Skin epidermis (tissue), 12 donors: Measurements from ENCODE around the gene EIPR1.

Experiments
- H3K27ac ChIP-seq, 21 experiments: fragments of 200-600 bp; sonication (generic) in 11 of 21; one replicate each; pipeline ENCODE4 v1.5.0; 2020; ENCODE audit warnings: mild to moderate bottlenecking in 3 of 21, inconsistent platforms in 2 of 21, moderate library complexity in 2 of 21
- H3K4me3 ChIP-seq, 7 experiments: fragments of 200-600 bp; sonication (generic) in 2 of 7; one replicate each; pipeline ENCODE4 v1.5.0; 2020; ENCODE audit warnings: inconsistent platforms in 2 of 7, mild to moderate bottlenecking in 2 of 7, moderate library complexity in 1 of 7

The EIPR1 gene

GRCh38 chr2:3262437-3263388, 114.9 kb downstream of the EIPR1 start:
- no peak overlapping the region for H3K27ac ChIP-seq
- no peak overlapping the region for H3K4me3 ChIP-seq

DNA sequence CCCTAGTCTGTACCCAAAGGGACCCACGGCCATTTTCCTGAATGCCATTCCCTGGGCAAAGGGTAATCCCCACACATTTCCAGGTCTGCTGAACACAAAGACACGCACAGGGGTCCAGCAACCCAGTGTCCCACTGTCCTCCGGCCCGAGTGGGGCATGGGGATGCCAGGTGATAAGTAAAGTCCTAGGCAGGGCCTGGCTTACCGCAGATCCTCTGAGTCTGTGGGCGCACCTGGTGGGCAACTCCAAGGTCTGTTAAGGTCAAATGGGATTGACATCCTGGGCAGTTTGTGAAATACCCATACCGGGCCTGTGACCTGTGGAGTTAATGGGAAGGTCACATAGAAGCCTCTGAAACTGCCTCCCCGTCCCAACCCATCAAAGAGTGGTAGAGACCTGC, 116.1 kb downstream of the EIPR1 start:
- no peak overlapping the region for H3K27ac ChIP-seq

GRCh38 chr2:3260959-3261358, 116.7 kb downstream of the EIPR1 start:
- H3K27ac ChIP-seq: no peak overlapping the region

More for the DNA sequence above, 116.1 kb downstream of the EIPR1 start:
- no peak overlapping the region for H3K4me3 ChIP-seq

GRCh38 chr2:3257826-3258225, 119.8 kb downstream of the EIPR1 start:
- no peak overlapping the region for H3K27ac ChIP-seq
- no peak overlapping the region for H3K4me3 ChIP-seq

More at GRCh38 chr2:3260959-3261358, 116.7 kb downstream of the EIPR1 start:
- H3K4me3 ChIP-seq: no peak overlapping the region

- no peak overlapping the region for H3K4me3 ChIP-seq
- H3K27ac ChIP-seq: no peak overlapping the region
Measured at GRCh38 chr2:3257166-3257565, 120.5 kb downstream of the EIPR1 start.

DNA sequence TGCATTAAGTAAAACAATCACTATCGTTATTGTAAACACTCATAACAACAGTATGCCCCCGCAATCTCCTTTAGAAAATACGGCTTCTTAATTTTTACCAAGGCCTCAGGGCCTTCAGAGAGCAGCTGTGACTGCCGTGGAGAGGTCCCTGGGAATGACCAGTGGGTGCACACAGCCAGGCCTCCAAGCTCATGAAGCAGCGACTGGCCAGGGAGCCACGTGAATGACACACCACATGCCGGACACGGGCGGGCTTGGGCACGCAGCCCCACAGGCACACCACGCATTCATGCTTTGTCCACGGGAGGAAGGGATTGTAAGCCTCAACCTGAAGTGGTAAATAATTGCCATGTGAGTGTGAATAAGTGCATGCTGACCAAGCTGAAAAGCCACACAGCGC, 121.0 kb downstream of the EIPR1 start:
- H3K4me3 ChIP-seq: no peak overlapping the region
- no peak overlapping the region for H3K27ac ChIP-seq

DNA sequence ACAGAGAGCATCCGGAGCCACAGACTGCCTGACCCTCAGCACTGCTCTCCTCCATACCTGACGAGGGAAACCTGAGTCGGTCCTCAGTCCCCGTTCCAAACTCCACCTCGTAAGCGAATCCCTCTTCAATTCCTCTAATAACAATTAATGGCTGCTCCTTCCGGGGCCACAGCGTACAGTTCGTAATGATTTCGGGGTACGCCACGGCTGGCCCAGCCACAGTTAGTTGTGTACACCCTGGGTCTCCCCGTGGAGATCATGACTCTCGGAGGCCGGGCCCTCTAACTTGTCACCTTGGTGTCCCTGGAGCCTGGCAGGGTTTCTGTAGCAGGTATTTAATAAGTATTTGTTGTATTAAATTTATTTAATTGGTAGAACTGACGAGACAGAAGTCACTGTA, 121.5 kb downstream of the EIPR1 start:
- Histone ChIP-seq H3K4me3 (no peak overlapping the region), H3K27ac (no peak overlapping the region)

DNA sequence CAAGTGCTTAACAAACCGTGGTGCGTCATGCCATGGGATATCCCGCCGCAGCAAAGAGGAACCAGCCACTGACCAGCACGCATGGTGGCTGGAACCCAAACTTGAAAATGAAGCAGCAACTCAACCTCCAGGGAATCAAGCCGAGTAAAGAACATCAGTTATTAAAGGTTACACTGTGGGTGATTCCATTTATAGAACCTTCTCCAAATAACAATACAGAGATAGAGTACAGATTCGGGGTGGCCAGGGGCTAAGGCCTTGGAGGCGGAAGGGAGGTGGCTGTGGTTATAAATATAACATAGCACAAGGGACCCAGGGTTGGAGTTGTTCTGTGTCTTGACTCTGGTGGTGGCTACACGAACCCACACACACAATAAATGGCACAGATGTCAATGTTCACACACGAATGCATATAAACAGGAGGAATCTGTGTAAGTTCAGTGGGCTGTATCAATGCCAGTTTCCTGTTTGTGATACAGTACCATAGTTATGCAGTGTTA, 123.1 kb downstream of the EIPR1 start:
- H3K27ac ChIP-seq: no peak overlapping the region
- H3K4me3 ChIP-seq: no peak overlapping the region

- Histone ChIP-seq H3K4me3 (no peak overlapping the region), H3K27ac (no peak overlapping the region)
Measured at GRCh38 chr2:3253913-3254441, 123.6 kb downstream of the EIPR1 start.

DNA sequence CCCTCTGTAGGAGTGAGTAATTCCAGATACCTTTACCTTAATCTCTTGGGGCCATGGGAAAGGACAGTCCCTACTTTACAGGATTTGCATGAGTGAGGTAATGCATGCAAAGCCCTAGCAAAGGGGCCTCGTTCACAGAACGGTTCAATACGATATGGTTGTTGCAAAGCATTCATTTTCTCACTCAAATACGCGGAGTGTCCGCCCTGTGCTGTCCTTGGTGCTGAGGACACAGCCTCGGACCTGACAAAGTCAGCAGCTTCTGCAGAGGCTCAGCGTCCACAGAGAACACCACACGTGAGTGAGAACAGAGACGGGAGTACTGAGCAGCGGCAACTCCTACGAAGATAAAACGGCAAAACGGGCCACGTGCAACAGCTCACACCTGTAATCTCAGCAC, 125.7 kb downstream of the EIPR1 start:
- Histone ChIP-seq H3K4me3 (no peak overlapping the region), H3K27ac (no peak overlapping the region)

DNA sequence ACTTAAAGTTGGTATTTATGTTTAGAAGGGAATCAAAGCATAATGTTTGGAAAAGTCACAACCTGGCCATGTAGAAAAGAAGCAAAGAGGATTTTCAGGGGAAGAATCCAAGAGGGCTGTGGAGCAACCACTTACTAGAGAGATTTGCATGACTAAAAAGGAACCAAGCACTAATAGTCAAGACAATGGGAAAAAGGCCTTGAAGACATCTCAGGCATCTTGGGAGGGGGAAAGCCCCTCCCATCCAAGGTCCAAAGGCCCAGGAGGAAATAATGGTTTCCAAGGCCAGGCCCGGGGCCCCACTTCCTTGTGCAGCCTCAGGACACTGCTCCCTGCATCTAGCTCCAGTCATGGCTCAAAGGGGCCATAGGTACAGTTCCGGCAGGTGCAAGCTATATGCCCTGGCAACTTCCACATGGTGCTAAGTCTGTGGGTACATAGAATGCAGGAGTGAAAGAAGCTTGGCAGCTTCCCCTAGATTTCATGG, 128.1 kb downstream of the EIPR1 start:
- Histone ChIP-seq H3K27ac (no peak overlapping the region), H3K4me3 (no peak overlapping the region)

DNA sequence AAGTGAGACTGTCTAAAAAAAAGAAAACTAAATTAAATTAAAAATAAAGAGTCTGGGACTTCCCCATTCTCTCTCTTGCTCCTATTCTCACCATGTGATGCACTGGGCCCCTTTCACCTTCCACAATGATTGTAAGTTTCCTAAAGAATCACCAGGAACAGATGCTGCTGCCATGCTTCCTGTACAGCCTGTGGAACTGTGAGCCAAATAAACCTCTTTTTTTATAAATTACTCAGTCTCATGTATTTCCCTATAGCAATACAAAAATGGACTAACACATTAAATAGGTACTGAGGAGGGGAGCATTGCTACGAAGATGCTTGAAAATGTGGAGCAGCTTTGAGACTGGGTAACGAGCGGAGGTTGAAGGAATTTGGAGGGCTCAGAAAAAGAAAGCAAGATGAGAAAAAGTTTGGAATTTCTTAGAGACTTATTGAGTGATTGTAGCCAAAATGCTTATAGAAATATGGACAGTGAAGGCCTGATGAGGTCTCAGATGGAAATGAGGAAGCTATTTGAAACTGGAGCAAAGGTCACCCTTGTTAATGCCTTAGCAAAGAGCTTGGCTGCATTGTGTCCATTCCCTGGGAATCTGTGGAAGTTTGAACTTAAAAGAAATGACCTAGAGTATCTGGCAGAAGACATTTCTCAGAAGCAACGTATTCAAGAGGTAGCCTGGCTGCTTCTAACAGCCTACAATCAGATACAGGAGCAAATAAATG, 128.7 kb downstream of the EIPR1 start:
- no peak overlapping the region for H3K4me3 ChIP-seq
- no peak overlapping the region for H3K27ac ChIP-seq

GRCh38 chr2:3246928-3247714, 130.5 kb downstream of the EIPR1 start:
- Histone ChIP-seq H3K4me3 (no peak overlapping the region), H3K27ac (no peak overlapping the region)

GRCh38 chr2:3246406-3246805, 131.2 kb downstream of the EIPR1 start:
- no peak overlapping the region for H3K4me3 ChIP-seq
- no peak overlapping the region for H3K27ac ChIP-seq

DNA sequence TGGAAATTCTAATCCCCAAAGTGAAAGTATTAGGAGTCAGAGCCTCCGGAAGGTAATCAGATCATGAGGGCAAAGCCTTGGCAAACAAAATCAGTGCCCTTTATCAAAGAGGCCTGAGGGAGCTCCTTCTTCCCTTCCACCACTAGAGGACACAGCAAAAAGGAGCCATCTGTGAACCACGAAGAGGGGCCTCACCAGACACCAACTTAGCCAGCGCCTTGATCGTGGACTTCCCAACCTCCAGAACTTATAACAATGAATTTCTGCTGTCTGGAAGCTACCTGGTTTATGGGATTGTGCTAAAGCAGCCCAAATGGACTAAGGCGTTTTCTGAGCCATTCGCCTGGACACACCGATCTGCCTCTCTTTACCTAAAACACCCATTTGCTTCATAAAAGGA, 133.1 kb downstream of the EIPR1 start:
- no peak overlapping the region for H3K27ac ChIP-seq

DNA sequence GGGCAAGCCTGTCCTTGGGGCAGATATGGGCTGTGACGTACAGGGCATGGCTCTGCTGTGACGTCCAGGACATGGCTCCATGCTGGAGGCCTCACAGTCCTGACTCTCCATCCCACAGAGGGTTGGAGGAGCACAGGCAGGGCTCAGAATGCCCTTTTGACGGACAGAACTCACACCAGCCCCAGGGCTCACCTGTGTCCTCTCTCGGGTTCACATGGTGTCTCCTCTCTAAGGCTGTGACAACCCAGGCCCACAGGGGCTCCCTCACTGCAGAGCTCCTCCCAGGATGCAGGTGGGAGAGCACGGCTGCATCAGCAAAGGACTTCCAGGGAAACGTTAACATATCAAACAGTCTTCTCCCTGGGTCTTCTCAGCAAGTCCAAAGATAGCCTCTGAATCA, 133.8 kb downstream of the EIPR1 start:
- Histone ChIP-seq H3K4me3 (no peak overlapping the region), H3K27ac (no peak overlapping the region)

More for the DNA sequence above, 133.1 kb downstream of the EIPR1 start:
- no peak overlapping the region for H3K4me3 ChIP-seq

- peak overlapping the region in 2 of 21 experiments; percentile 21 to 26 for H3K27ac ChIP-seq
- H3K4me3 ChIP-seq: no peak overlapping the region
Measured at GRCh38 chr2:3242747-3243369, 134.8 kb downstream of the EIPR1 start.

DNA sequence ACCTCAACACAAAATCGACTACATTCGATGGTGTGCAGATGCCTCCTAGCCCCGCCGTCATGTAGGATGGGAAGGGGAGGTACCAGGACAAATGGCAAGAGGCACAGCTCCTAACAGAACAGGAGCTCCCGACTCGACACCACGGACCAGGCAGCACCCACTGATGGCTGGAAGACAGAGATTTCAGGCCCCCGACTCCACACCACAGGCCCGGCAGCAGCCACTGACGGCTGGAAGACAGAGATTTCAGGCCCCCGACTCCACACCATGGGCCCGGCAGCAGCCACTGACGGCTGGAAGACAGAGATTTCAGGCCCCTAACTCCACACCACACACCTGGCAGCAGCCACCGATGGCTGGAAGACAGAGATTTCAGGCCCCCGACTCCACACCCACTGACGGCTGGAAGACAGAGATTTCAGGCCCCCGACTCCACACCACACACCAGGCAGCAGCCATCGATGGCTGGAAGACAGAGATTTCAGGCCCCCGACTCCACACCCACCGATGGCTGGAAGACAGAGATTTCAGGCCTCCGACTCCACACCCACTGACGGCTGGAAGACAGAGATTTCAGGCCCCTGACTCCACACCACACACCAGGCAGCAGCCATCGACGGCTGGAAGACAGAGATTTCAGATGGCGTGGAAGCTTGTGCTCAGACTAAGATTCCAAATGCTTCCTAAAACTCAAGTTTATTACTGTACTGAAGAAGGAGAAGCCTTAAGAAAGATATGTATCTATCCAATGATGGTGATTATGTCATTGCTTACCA, 135.5 kb downstream of the EIPR1 start:
- H3K4me3 ChIP-seq: no peak overlapping the region
- H3K27ac ChIP-seq: peak overlapping the region in 2 of 21 experiments; percentile 21 to 26
